ENCODE results near the gene ASGR1. TPM values are rescaled to one million over a fixed set of nuclear protein-coding genes. Genes with fewer than 3 reads are reported as not detected.
"Not testable (repeated sequence)": the region's sequence is repeated elsewhere in the genome, so short reads cannot be mapped to it uniquely, and the experiment has no call there.

ASGR1 gene
- total and polyA plus RNA-seq, 2 donors (not counting 1 experiment from before 2014, with no cell fraction given): 0.32 to 0.43 TPM

GRCh38 chr17:7166873-7167272 is 12.3 kb downstream of the ASGR1 start:
- ChIA-PET POLR2A (no interaction called here), CTCF (no interaction called here)
- Mint-ChIP-seq H3K27me3 (peaks cover 20% of the 10 kb centered on the region), H3K27ac (no peak overlapping the region), H3K9me3 (ENCODE audit: insufficient read depth) (peaks cover 4% of the 10 kb centered on the region), H3K4me1 (no peaks in the 10 kb centered on the region), H3K4me3 (no peak overlapping the region)
- Histone ChIP-seq H3K4me2 (replicated peaks; ENCODE audit: low read depth, low read length, poor library complexity, severe bottlenecking) (no peak overlapping the region), H2AFZ (ENCODE audit: insufficient read depth, low read depth, low read length, poor library complexity, severe bottlenecking) (no peak overlapping the region), H4K20me1 (ENCODE audit: control insufficient read depth, insufficient read depth, low read length, poor library complexity, severe bottlenecking) (no peaks in the 10 kb centered on the region), H3K27me3 (replicated peaks in 1 of 4; ENCODE audit: control extremely low read depth in 1 of 4, control insufficient read depth in 3 of 4, insufficient read depth in 4 of 4, low read length in 3 of 4) (peaks cover 0 to 5% (median 1%) of the 10 kb centered on the region in 4 experiments), H3K9me3 (ENCODE audit: control extremely low read depth in 1 of 3, control insufficient read depth in 2 of 3, insufficient read depth in 1 of 3, low read length in 2 of 3) (peaks cover 0 to 20% (median 7%) of the 10 kb centered on the region in 3 donors), H3K27ac (ENCODE audit: low read length in 2 of 2) (no peak overlapping the region), H3K4me3 (ENCODE audit: control extremely low read depth in 1 of 5, extremely low read depth in 1 of 5, insufficient read depth in 1 of 5, low read depth in 2 of 5, low read length in 4 of 5) (no peak overlapping the region), H3K4me1 (ENCODE audit: control insufficient read depth in 2 of 2, insufficient read depth in 2 of 2, low read length in 2 of 2) (no peaks in the 10 kb centered on the region), H3K79me2 (ENCODE audit: control insufficient read depth, insufficient read depth, low read length) (no peaks in the 10 kb centered on the region), H3K9ac (ENCODE audit: low read length) (no peak overlapping the region), H3K36me3 (replicated peaks in 1 of 2; ENCODE audit: control extremely low read depth in 1 of 2, control insufficient read depth in 1 of 2, extremely low read depth in 1 of 2, insufficient read depth in 2 of 2, low read length in 1 of 2) (no peaks in the 10 kb centered on the region)
- no peak for TF ChIP-seq EZH2 (IDR thresholded peaks at IDR 0.05; ENCODE audit: borderline replicate concordance, insufficient read depth, low read depth, low read length, poor library complexity, severe bottlenecking)
- TF ChIP-seq CTCF (IDR thresholded peaks at IDR 0.05): no peak
- 98% methylated on average over 6 of the region's 7 CpGs for WGBS (ENCODE audit: insufficient coverage)
- ATAC-seq (ENCODE audit: low read depth) (no peak), DNase-seq (no peak)
- intact Hi-C loops (cut with micrococcal nuclease): no loop called here

GRCh38 chr17:7159571-7159970 is 19.6 kb downstream of the ASGR1 start:
- H3K27ac Mint-ChIP-seq; H3K9me3 ChIP-seq (ENCODE audit: control extremely low read depth in 1 of 3, control insufficient read depth in 2 of 3, insufficient read depth in 1 of 3, low read length in 2 of 3); H3K4me1 ChIP-seq (ENCODE audit: control insufficient read depth in 2 of 2, insufficient read depth in 2 of 2, low read length in 2 of 2); H3K4me2 ChIP-seq (replicated peaks; ENCODE audit: low read depth, low read length, poor library complexity, severe bottlenecking); H3K9me3 Mint-ChIP-seq (ENCODE audit: insufficient read depth); H3K4me1 Mint-ChIP-seq; intact Hi-C loops (cut with micrococcal nuclease); H3K4me3 Mint-ChIP-seq; H3K79me2 ChIP-seq (ENCODE audit: control insufficient read depth, insufficient read depth, low read length); DNase-seq; H3K36me3 ChIP-seq (replicated peaks in 1 of 2; ENCODE audit: control extremely low read depth in 1 of 2, control insufficient read depth in 1 of 2, extremely low read depth in 1 of 2, insufficient read depth in 2 of 2, low read length in 1 of 2); POLR2A ChIA-PET; H3K4me3 ChIP-seq (ENCODE audit: control extremely low read depth in 1 of 5, extremely low read depth in 1 of 5, insufficient read depth in 1 of 5, low read depth in 2 of 5, low read length in 4 of 5); H3K27me3 ChIP-seq (replicated peaks in 1 of 4; ENCODE audit: control extremely low read depth in 1 of 4, control insufficient read depth in 3 of 4, insufficient read depth in 4 of 4, low read length in 3 of 4); H3K9ac ChIP-seq (ENCODE audit: low read length); H3K27ac ChIP-seq (ENCODE audit: low read length in 2 of 2); H2AFZ ChIP-seq (ENCODE audit: insufficient read depth, low read depth, low read length, poor library complexity, severe bottlenecking); ATAC-seq (ENCODE audit: low read depth); H4K20me1 ChIP-seq (ENCODE audit: control insufficient read depth, insufficient read depth, low read length, poor library complexity, severe bottlenecking): not testable (repeated sequence)
- WGBS (ENCODE audit: insufficient coverage): 70% methylated on average over 4 of the region's 10 CpGs
- CTCF ChIA-PET: interaction anchor here (0.7 kb wide), 1 partner anchor 15 kb away, joined by 3 read pairs; no protein-coding TSS in a partner anchor
- peaks cover 34% of the 10 kb centered on the region for H3K27me3 Mint-ChIP-seq

GRCh38 chr17:7158424-7158823 is 20.7 kb downstream of the ASGR1 start:
- H3K9me3 Mint-ChIP-seq (ENCODE audit: insufficient read depth); H3K27me3 ChIP-seq (replicated peaks in 1 of 4; ENCODE audit: control extremely low read depth in 1 of 4, control insufficient read depth in 3 of 4, insufficient read depth in 4 of 4, low read length in 3 of 4); H2AFZ ChIP-seq (ENCODE audit: insufficient read depth, low read depth, low read length, poor library complexity, severe bottlenecking); DNase-seq; ATAC-seq (ENCODE audit: low read depth); H3K4me3 Mint-ChIP-seq; H3K9ac ChIP-seq (ENCODE audit: low read length); CTCF ChIA-PET; H3K79me2 ChIP-seq (ENCODE audit: control insufficient read depth, insufficient read depth, low read length); POLR2A ChIA-PET; intact Hi-C loops (cut with micrococcal nuclease); H3K4me1 ChIP-seq (ENCODE audit: control insufficient read depth in 2 of 2, insufficient read depth in 2 of 2, low read length in 2 of 2); H3K27ac ChIP-seq (ENCODE audit: low read length in 2 of 2); H3K4me2 ChIP-seq (replicated peaks; ENCODE audit: low read depth, low read length, poor library complexity, severe bottlenecking); H4K20me1 ChIP-seq (ENCODE audit: control insufficient read depth, insufficient read depth, low read length, poor library complexity, severe bottlenecking); H3K27ac Mint-ChIP-seq; H3K36me3 ChIP-seq (replicated peaks in 1 of 2; ENCODE audit: control extremely low read depth in 1 of 2, control insufficient read depth in 1 of 2, extremely low read depth in 1 of 2, insufficient read depth in 2 of 2, low read length in 1 of 2); H3K4me1 Mint-ChIP-seq; H3K4me3 ChIP-seq (ENCODE audit: control extremely low read depth in 1 of 5, extremely low read depth in 1 of 5, insufficient read depth in 1 of 5, low read depth in 2 of 5, low read length in 4 of 5); H3K9me3 ChIP-seq (ENCODE audit: control extremely low read depth in 1 of 3, control insufficient read depth in 2 of 3, insufficient read depth in 1 of 3, low read length in 2 of 3): not testable (repeated sequence)
- 96% methylated on average over 7 of the region's 10 CpGs for WGBS (ENCODE audit: insufficient coverage)
- H3K27me3 Mint-ChIP-seq: peaks cover 39% of the 10 kb centered on the region
